ENCODE data around the gene TRPV4. TPM values are rescaled to one million over a fixed set of nuclear protein-coding genes. Genes with fewer than 3 reads are reported as not detected.
A peak's percentile ranks its signal among the peaks of the same experiment; 100 is the strongest.

The TRPV4 gene
- total RNA-seq, 1 experiment from 2014 or later = 2.9 TPM

DNA sequence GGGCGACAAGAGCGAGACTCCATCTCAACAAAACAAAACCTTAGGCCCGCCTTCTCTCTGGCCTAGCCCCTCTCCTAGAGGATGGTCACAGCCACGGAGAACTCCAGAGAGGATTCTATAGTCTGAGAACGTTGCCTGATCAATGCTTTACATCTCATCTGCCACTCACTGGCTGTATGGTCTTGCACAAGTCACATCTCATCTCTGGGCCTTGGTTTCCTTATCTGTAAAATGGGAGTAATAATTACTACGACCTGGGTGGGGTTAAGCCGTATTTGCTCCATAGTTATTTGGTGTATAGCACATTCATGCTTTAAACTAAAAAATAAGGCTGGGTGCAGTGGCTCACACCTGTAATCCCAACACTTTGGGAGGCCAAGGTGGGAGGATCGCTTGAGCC lies 8.5 kb downstream of the TRPV4 start:
- Mint-ChIP-seq H3K9me3 (no peaks in the 10 kb centered on the region), H3K36me3 (no peaks in the 10 kb centered on the region), H3K4me3 (no peak overlapping the region), H3K4me1 (peaks cover 11% of the 10 kb centered on the region), H3K27me3 (ENCODE audit: low read depth) (no peaks in the 10 kb centered on the region; the same call in 1 of the 2 replicates), H3K27ac (no peak overlapping the region)
- POLR2A ChIA-PET = no interaction called here
- DNase-seq (ENCODE audit: low spot score) = no peak
- TF ChIP-seq KAT7 (CRISPR knock-in tag; IDR thresholded peaks at IDR 0.05; ENCODE audit: borderline replicate concordance) = no peak
- TF ChIP-seq, protein P1, sequence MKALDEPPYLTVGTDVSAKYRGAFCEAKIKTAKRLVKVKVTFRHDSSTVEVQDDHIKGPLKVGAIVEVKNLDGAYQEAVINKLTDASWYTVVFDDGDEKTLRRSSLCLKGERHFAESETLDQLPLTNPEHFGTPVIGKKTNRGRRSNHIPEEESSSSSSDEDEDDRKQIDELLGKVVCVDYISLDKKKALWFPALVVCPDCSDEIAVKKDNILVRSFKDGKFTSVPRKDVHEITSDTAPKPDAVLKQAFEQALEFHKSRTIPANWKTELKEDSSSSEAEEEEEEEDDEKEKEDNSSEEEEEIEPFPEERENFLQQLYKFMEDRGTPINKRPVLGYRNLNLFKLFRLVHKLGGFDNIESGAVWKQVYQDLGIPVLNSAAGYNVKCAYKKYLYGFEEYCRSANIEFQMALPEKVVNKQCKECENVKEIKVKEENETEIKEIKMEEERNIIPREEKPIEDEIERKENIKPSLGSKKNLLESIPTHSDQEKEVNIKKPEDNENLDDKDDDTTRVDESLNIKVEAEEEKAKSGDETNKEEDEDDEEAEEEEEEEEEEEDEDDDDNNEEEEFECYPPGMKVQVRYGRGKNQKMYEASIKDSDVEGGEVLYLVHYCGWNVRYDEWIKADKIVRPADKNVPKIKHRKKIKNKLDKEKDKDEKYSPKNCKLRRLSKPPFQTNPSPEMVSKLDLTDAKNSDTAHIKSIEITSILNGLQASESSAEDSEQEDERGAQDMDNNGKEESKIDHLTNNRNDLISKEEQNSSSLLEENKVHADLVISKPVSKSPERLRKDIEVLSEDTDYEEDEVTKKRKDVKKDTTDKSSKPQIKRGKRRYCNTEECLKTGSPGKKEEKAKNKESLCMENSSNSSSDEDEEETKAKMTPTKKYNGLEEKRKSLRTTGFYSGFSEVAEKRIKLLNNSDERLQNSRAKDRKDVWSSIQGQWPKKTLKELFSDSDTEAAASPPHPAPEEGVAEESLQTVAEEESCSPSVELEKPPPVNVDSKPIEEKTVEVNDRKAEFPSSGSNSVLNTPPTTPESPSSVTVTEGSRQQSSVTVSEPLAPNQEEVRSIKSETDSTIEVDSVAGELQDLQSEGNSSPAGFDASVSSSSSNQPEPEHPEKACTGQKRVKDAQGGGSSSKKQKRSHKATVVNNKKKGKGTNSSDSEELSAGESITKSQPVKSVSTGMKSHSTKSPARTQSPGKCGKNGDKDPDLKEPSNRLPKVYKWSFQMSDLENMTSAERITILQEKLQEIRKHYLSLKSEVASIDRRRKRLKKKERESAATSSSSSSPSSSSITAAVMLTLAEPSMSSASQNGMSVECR (CRISPR knock-in tag; IDR thresholded peaks at IDR 0.05; ENCODE audit: borderline replicate concordance) = no peak
- TF ChIP-seq ZNF219 (CRISPR knock-in tag; IDR thresholded peaks at IDR 0.05; ENCODE audit: borderline replicate concordance) = no peak
- TF ChIP-seq CREB1 (CRISPR knock-in tag; IDR thresholded peaks at IDR 0.05) = no peak
- TF ChIP-seq GABPB1 (CRISPR knock-in tag; IDR thresholded peaks at IDR 0.05) = no peak
- TF ChIP-seq, protein P2, sequence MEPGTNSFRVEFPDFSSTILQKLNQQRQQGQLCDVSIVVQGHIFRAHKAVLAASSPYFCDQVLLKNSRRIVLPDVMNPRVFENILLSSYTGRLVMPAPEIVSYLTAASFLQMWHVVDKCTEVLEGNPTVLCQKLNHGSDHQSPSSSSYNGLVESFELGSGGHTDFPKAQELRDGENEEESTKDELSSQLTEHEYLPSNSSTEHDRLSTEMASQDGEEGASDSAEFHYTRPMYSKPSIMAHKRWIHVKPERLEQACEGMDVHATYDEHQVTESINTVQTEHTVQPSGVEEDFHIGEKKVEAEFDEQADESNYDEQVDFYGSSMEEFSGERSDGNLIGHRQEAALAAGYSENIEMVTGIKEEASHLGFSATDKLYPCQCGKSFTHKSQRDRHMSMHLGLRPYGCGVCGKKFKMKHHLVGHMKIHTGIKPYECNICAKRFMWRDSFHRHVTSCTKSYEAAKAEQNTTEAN (CRISPR knock-in tag; IDR thresholded peaks at IDR 0.05) = no peak
- TF ChIP-seq, protein P3, sequence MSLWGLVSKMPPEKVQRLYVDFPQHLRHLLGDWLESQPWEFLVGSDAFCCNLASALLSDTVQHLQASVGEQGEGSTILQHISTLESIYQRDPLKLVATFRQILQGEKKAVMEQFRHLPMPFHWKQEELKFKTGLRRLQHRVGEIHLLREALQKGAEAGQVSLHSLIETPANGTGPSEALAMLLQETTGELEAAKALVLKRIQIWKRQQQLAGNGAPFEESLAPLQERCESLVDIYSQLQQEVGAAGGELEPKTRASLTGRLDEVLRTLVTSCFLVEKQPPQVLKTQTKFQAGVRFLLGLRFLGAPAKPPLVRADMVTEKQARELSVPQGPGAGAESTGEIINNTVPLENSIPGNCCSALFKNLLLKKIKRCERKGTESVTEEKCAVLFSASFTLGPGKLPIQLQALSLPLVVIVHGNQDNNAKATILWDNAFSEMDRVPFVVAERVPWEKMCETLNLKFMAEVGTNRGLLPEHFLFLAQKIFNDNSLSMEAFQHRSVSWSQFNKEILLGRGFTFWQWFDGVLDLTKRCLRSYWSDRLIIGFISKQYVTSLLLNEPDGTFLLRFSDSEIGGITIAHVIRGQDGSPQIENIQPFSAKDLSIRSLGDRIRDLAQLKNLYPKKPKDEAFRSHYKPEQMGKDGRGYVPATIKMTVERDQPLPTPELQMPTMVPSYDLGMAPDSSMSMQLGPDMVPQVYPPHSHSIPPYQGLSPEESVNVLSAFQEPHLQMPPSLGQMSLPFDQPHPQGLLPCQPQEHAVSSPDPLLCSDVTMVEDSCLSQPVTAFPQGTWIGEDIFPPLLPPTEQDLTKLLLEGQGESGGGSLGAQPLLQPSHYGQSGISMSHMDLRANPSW (CRISPR knock-in tag; conservative IDR thresholded peaks at IDR 0.05; ENCODE audit: low read depth) = no peak
- TF ChIP-seq CREM (CRISPR knock-in tag; IDR thresholded peaks at IDR 0.05) = no peak
- TF ChIP-seq CBFB (CRISPR knock-in tag; IDR thresholded peaks at IDR 0.05; ENCODE audit: low read depth) = no peak
- no peak for TF ChIP-seq ZNF416 (CRISPR knock-in tag; IDR thresholded peaks at IDR 0.05)
- TF ChIP-seq NFE2L1 (CRISPR knock-in tag; IDR thresholded peaks at IDR 0.05) = no peak
- TF ChIP-seq GRHL2 (CRISPR knock-in tag; IDR thresholded peaks at IDR 0.05; ENCODE audit: insufficient replicate concordance, severe bottlenecking) = no peak
- TF ChIP-seq JAZF1 (CRISPR knock-in tag; IDR thresholded peaks at IDR 0.05) = no peak
- TF ChIP-seq NR1H2 (CRISPR knock-in tag; IDR thresholded peaks at IDR 0.05) = no peak
- TF ChIP-seq EMX1 (CRISPR knock-in tag; IDR thresholded peaks at IDR 0.05) = no peak
- TF ChIP-seq NR3C1 (CRISPR knock-in tag; conservative IDR thresholded peaks at IDR 0.05; ENCODE audit: low read depth) = no peak
- no peak for TF ChIP-seq ZNF121 (CRISPR knock-in tag; IDR thresholded peaks at IDR 0.05)
- TF ChIP-seq SOX15 (CRISPR knock-in tag; IDR thresholded peaks at IDR 0.05) = no peak
- TF ChIP-seq SMAD3 (CRISPR knock-in tag; IDR thresholded peaks at IDR 0.05; ENCODE audit: borderline replicate concordance) = no peak
- ATAC-seq = no peak
- CTCF ChIA-PET = interaction anchor here (1.0 to 1.1 kb wide), 3 partner anchors 19 to 396 kb away, joined by 3 to 6 read pairs (median 3); no protein-coding TSS in a partner anchor

DNA sequence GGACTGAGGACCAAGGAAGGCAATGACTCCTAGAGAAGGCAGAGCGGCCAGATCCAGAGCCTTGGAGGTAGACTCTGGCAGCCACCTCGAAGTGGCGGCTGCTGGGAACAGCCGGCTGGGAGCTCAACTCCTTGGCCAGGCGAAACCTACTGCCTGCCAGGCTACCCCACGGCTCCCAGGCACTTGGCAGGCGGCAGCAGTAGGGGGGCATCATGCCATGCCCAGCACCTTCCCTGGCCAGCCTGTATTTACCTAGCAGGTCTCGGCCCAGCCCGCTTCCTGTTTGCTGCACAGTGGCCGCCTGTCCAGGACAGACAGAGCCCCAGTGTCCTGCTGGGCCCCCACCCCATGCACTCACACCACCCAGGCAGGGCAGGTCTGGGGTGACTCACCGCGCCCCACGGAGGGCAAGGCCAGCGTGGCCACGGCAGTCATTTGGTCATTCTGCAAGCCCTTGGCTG lies 10.2 kb downstream of the TRPV4 start:
- Mint-ChIP-seq H3K4me3 (no peak overlapping the region), H3K9me3 (no peaks in the 10 kb centered on the region), H3K27me3 (ENCODE audit: low read depth) (no peaks in the 10 kb centered on the region; the same call in 1 of the 2 replicates), H3K27ac (0 out of 2 replicates have a peak overlapping the region, but pooled peaks have one; percentile 53), H3K36me3 (no peaks in the 10 kb centered on the region), H3K4me1 (peaks cover 11% of the 10 kb centered on the region)
- ChIA-PET CTCF (interaction anchor here (0.7 to 2.1 kb wide), 2 partner anchors 22 to 25 kb away, joined by 3 to 5 read pairs; no protein-coding TSS in a partner anchor), POLR2A (no interaction called here)
- ATAC-seq (no peak), DNase-seq (ENCODE audit: low spot score) (no peak)
- TF ChIP-seq, protein P4, sequence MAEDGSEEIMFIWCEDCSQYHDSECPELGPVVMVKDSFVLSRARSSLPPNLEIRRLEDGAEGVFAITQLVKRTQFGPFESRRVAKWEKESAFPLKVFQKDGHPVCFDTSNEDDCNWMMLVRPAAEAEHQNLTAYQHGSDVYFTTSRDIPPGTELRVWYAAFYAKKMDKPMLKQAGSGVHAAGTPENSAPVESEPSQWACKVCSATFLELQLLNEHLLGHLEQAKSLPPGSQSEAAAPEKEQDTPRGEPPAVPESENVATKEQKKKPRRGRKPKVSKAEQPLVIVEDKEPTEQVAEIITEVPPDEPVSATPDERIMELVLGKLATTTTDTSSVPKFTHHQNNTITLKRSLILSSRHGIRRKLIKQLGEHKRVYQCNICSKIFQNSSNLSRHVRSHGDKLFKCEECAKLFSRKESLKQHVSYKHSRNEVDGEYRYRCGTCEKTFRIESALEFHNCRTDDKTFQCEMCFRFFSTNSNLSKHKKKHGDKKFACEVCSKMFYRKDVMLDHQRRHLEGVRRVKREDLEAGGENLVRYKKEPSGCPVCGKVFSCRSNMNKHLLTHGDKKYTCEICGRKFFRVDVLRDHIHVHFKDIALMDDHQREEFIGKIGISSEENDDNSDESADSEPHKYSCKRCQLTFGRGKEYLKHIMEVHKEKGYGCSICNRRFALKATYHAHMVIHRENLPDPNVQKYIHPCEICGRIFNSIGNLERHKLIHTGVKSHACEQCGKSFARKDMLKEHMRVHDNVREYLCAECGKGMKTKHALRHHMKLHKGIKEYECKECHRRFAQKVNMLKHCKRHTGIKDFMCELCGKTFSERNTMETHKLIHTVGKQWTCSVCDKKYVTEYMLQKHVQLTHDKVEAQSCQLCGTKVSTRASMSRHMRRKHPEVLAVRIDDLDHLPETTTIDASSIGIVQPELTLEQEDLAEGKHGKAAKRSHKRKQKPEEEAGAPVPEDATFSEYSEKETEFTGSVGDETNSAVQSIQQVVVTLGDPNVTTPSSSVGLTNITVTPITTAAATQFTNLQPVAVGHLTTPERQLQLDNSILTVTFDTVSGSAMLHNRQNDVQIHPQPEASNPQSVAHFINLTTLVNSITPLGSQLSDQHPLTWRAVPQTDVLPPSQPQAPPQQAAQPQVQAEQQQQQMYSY (CRISPR knock-in tag; IDR thresholded peaks at IDR 0.05) = 0 out of 2 replicates have a peak, but pooled peaks have one; percentile 9
- TF ChIP-seq ZNF219 (CRISPR knock-in tag; IDR thresholded peaks at IDR 0.05; ENCODE audit: borderline replicate concordance) = no peak
- TF ChIP-seq, protein P2 (CRISPR knock-in tag; IDR thresholded peaks at IDR 0.05) = no peak
- TF ChIP-seq, protein P5, sequence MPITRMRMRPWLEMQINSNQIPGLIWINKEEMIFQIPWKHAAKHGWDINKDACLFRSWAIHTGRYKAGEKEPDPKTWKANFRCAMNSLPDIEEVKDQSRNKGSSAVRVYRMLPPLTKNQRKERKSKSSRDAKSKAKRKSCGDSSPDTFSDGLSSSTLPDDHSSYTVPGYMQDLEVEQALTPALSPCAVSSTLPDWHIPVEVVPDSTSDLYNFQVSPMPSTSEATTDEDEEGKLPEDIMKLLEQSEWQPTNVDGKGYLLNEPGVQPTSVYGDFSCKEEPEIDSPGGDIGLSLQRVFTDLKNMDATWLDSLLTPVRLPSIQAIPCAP (CRISPR knock-in tag; IDR thresholded peaks at IDR 0.05) = no peak
- TF ChIP-seq PRRX2 (CRISPR knock-in tag; IDR thresholded peaks at IDR 0.05) = no peak
